SU-DHL-6 (cell line): Measurements from ENCODE around the gene MBOAT1.

Source experiments
- H2AFZ ChIP-seq: fragments of 200-600 bp; sonication (generic); 2 replicates; pipeline ENCODE4 v1.6.1; 2014; ENCODE audit warnings: low read depth, mild to moderate bottlenecking, moderate library complexity, mixed read lengths, antibody characterized with exemption, low read length; ENCODE audit not compliant: severe bottlenecking
- H3F3A ChIP-seq: fragments of 200-600 bp; shearing (Covaris generic); 2 replicates; pipeline ENCODE4 v1.6.0; 2016; ENCODE audit warnings: antibody characterized with exemption, mild to moderate bottlenecking; ENCODE audit not compliant: insufficient read depth
- H3K27ac ChIP-seq: fragments of 200-600 bp; sonication (generic); 2 replicates; pipeline ENCODE4 v1.5.1; 2016; ENCODE audit warnings: low read depth, mild to moderate bottlenecking, low read length, moderate library complexity, mixed read lengths
- H3K27me3 ChIP-seq: fragments of 200-600 bp; sonication (generic), shearing (Covaris generic); 2 replicates; pipeline ENCODE4 v1.6.0; 2014; ENCODE audit warnings: mild to moderate bottlenecking, low read length
- H3K36me3 ChIP-seq: fragments of 200-600 bp; sonication (generic); 2 replicates; pipeline ENCODE4 v1.6.1; 2014; ENCODE audit warnings: mild to moderate bottlenecking, low read length, mixed read lengths
- H3K4me2 ChIP-seq: fragments of 300-600, 200-600 bp; shearing (Covaris generic), sonication (generic); 2 replicates; pipeline ENCODE4 v1.6.0; 2014; ENCODE audit warnings: low read length, low read depth, mild to moderate bottlenecking; ENCODE audit not compliant: poor library complexity, severe bottlenecking
- H3K4me3 ChIP-seq: fragments of 200-600 bp; sonication (generic); 2 replicates; pipeline ENCODE4 v1.5.1; 2014; ENCODE audit warnings: antibody characterized with exemption, low read length, mild to moderate bottlenecking, mixed read lengths; ENCODE audit not compliant: insufficient read depth, poor library complexity, severe bottlenecking
- H3K79me2 ChIP-seq: fragments of 200-600 bp; sonication (generic); 2 replicates; pipeline ENCODE4 v1.6.1; 2014; ENCODE audit warnings: mild to moderate bottlenecking, low read length, moderate library complexity; ENCODE audit not compliant: insufficient read depth
- H3K9ac ChIP-seq: fragments of 200-600 bp; sonication (generic); 2 replicates; pipeline ENCODE4 v1.7.0; 2014; ENCODE audit warnings: mild to moderate bottlenecking, low read length
- H3K9me2 ChIP-seq: fragments of 200-600 bp; sonication (generic); replicated peaks from 2 replicates; pipeline ENCODE4 v1.6.1; 2014; ENCODE audit warnings: low read length; ENCODE audit not compliant: insufficient read depth
- H3K9me3 ChIP-seq: fragments of 200-600 bp; sonication (generic); 2 replicates; pipeline ENCODE4 v1.6.1; 2014; ENCODE audit warnings: low read length, mixed read lengths; ENCODE audit not compliant: insufficient read depth
- H4K20me1 ChIP-seq: fragments of 200-600 bp; sonication (generic); 2 replicates; pipeline ENCODE4 v1.6.1; 2014; ENCODE audit warnings: low read depth, mild to moderate bottlenecking, antibody characterized with exemption, low read length, moderate library complexity, mixed read lengths
- CTCF ChIP-seq: fragments of 200-600 bp; sonication (generic); IDR thresholded peaks from one replicate; pipeline ENCODE4 v1.5.1; 2017; ENCODE audit warnings: antibody characterized with exemption, mild to moderate bottlenecking, low read length, moderate library complexity; ENCODE audit not compliant: insufficient read depth, poor library complexity, severe bottlenecking
- EZH2phosphoT487 ChIP-seq: fragments of 200-600 bp; sonication (generic), shearing (Covaris generic); conservative IDR thresholded peaks from 2 replicates; pipeline ENCODE4 v1.6.1; 2018; ENCODE audit warnings: mild to moderate bottlenecking, antibody characterized with exemption, low read length, moderate library complexity, mixed read lengths

Gene MBOAT1

GRCh38 chr6:20071998-20072397, 140.3 kb downstream of the MBOAT1 start:
- no peaks in the 10 kb centered on the region for H4K20me1 ChIP-seq
- no peak overlapping the region for H3K4me3 ChIP-seq
- no peak overlapping the region for H3K9ac ChIP-seq
- no peak for TF ChIP-seq EZH2phosphoT487
- TF ChIP-seq CTCF, result no peak
- no peak overlapping the region for H3K4me2 ChIP-seq
- H2AFZ ChIP-seq, result no peak overlapping the region
- no peaks in the 10 kb centered on the region for H3K36me3 ChIP-seq
- no peaks in the 10 kb centered on the region for H3F3A ChIP-seq
- H3K9me3 ChIP-seq, result no peaks in the 10 kb centered on the region
- no peaks in the 10 kb centered on the region; the same call in 1 of the 2 replicates for H3K27me3 ChIP-seq
- no peaks in the 10 kb centered on the region for H3K79me2 ChIP-seq
- H3K9me2 ChIP-seq, result no peaks in the 10 kb centered on the region; the same call in 1 of the 2 replicates
- H3K27ac ChIP-seq, result no peak overlapping the region

- H3K79me2 ChIP-seq, result no peaks in the 10 kb centered on the region
- no peaks in the 10 kb centered on the region for H3K9me3 ChIP-seq
- TF ChIP-seq CTCF, result no peak
- TF ChIP-seq EZH2phosphoT487, result no peak
- H3K9ac ChIP-seq, result no peak overlapping the region
- no peak overlapping the region for H3K27ac ChIP-seq
- no peaks in the 10 kb centered on the region for H3F3A ChIP-seq
- no peaks in the 10 kb centered on the region; the same call in 1 of the 2 replicates for H3K9me2 ChIP-seq
- no peak overlapping the region for H3K4me3 ChIP-seq
- H3K27me3 ChIP-seq, result no peaks in the 10 kb centered on the region; the same call in 1 of the 2 replicates
- no peaks in the 10 kb centered on the region for H4K20me1 ChIP-seq
- H3K36me3 ChIP-seq, result no peaks in the 10 kb centered on the region
- H2AFZ ChIP-seq, result no peak overlapping the region
- H3K4me2 ChIP-seq, result no peak overlapping the region
Measured at GRCh38 chr6:20070047-20070446, 142.2 kb downstream of the MBOAT1 start.

- Histone ChIP-seq H3K9me2 (no peaks in the 10 kb centered on the region; the same call in 1 of the 2 replicates), H3K79me2 (no peaks in the 10 kb centered on the region), H3K9me3 (no peaks in the 10 kb centered on the region), H3K4me3 (no peak overlapping the region), H3K36me3 (no peaks in the 10 kb centered on the region), H4K20me1 (no peaks in the 10 kb centered on the region), H3K27ac (no peak overlapping the region), H2AFZ (no peak overlapping the region), H3K27me3 (no peaks in the 10 kb centered on the region; the same call in 1 of the 2 replicates), H3K9ac (no peak overlapping the region), H3F3A (no peaks in the 10 kb centered on the region), H3K4me2 (no peak overlapping the region)
- TF ChIP-seq CTCF (no peak), EZH2phosphoT487 (no peak)
Measured at GRCh38 chr6:20069021-20069522, 143.2 kb downstream of the MBOAT1 start.
